Brain microvascular endothelial cell (primary cell): ENCODE results near the gene PLAAT3.
A peak's percentile ranks its signal among the peaks of the same experiment; 100 is the strongest.
"Not testable (repeated sequence)": the region's sequence is repeated elsewhere in the genome, so short reads cannot be mapped to it uniquely, and the experiment has no call there.

Experiments used
- DNase-seq: peaks from one replicate; pipeline ENCODE4 v3.0.0-alpha.2; 2020
- H3K27ac ChIP-seq: fragments of 250-450 bp; sonication (Bioruptor Pico); 2 replicates; pipeline ENCODE4 v1.5.1; 2020; ENCODE audit warnings: mild to moderate bottlenecking, moderate library complexity
- H3K27me3 ChIP-seq: fragments of 250-450 bp; sonication (Bioruptor Pico); replicated peaks from 2 replicates; pipeline ENCODE4 v1.5.1; 2020; ENCODE audit warnings: mild to moderate bottlenecking
- H3K36me3 ChIP-seq: fragments of 250-450 bp; sonication (Bioruptor Pico); replicated peaks from 2 replicates; pipeline ENCODE4 v1.5.1; 2020; ENCODE audit warnings: mild to moderate bottlenecking
- H3K4me3 ChIP-seq: 2 replicates; pipeline ENCODE4 v1.5.1; 2011; ENCODE audit warnings: low read depth, mild to moderate bottlenecking, control low read depth, low read length, moderate library complexity
- CTCF ChIP-seq: IDR thresholded peaks from 2 replicates; pipeline ENCODE4 v1.5.1; 2011; ENCODE audit warnings: low read depth, mild to moderate bottlenecking, moderate library complexity, low read length, control low read depth, inconsistent platforms; ENCODE audit errors: missing control alignments
- in situ Hi-C: cut with HindIII; loops from 2 replicates; pipeline ENCODE4 v1.10.0; 2017; ENCODE audit warnings: low sequenced_read_pairs, low pct_ligation_motif_present

PLAAT3 gene

GRCh38 chr11:63532799-63533475 is 81.3 kb downstream of the PLAAT3 start:
- Histone ChIP-seq H3K27me3 (no peaks in the 10 kb centered on the region), H3K27ac (no peak overlapping the region), H3K4me3 (no peak overlapping the region), H3K36me3 (no peaks in the 10 kb centered on the region)
- in situ Hi-C loops: no loop called here
- TF ChIP-seq CTCF: no peak
- no peak for DNase-seq

- no peaks in the 10 kb centered on the region for H3K27me3 ChIP-seq
- TF ChIP-seq CTCF: no peak
- in situ Hi-C loops: no loop called here
- no peaks in the 10 kb centered on the region for H3K36me3 ChIP-seq
- peak overlapping the region; percentile 45 for H3K27ac ChIP-seq
- no peak overlapping the region for H3K4me3 ChIP-seq
- no peak for DNase-seq
Observed at GRCh38 chr11:63532117-63532516, 82.1 kb downstream of the PLAAT3 start.

DNA sequence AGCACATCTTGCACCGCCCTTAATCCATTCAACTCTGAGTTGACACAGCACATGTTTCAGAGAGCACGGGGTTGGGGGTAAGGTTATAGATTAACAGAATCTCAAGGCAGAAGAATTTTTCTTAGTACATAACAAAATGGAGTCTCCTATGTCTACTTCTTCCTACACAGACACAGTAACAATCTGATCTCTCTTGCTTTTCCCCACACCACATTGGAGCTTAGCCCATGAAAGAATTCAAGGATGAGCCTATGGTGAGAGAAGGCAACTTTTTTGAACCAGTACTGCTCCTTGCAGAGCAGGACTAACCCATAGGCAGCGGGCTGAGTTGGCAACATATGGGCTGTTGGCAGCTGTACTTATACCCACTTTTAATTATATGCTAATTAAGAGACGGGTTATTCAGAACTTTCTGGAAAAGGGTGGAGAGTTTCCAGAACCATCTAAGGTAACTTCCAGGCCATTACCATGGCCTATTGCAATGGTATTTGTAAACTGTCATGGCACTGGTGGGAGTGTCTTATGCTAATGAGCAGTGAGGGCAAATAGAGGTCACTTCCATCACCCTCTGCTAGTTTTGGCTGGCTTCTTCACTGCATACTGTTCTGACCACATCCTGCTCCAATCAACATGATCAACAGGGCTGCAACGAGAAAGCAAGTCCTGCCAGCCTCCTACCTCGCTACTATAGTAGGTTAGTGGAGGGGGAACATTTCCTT is 83.0 kb downstream of the PLAAT3 start:
- H3K36me3 ChIP-seq, in situ Hi-C loops, H3K27me3 ChIP-seq, H3K4me3 ChIP-seq: not testable (repeated sequence)
- peak overlapping the region; percentile 45 for H3K27ac ChIP-seq
- DNase-seq: peak; percentile 95

DNA sequence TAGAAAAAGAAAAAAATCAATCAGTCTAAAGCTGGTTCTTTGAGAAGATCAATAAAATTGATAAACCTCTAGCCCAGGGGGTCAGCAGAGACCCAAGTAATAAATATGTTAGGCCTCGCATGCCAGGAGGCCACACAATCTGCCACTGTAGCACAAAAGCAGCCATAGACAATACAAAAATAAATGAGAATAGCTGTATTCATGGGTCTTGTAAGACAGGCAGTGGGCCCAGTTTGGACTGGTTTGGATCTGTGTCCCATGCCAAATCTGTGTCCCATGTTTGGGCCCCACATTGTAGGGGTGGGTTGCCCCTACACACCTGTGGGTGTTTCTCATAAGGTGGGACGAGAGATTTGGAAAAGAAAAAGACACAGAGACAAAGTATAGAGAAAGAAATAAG is 84.2 kb downstream of the PLAAT3 start:
- no peak for DNase-seq
- Histone ChIP-seq H3K36me3 (no peaks in the 10 kb centered on the region), H3K27ac (no peak overlapping the region), H3K4me3 (no peak overlapping the region), H3K27me3 (no peaks in the 10 kb centered on the region)
- in situ Hi-C loops: no loop called here
- no peak for TF ChIP-seq CTCF

DNA sequence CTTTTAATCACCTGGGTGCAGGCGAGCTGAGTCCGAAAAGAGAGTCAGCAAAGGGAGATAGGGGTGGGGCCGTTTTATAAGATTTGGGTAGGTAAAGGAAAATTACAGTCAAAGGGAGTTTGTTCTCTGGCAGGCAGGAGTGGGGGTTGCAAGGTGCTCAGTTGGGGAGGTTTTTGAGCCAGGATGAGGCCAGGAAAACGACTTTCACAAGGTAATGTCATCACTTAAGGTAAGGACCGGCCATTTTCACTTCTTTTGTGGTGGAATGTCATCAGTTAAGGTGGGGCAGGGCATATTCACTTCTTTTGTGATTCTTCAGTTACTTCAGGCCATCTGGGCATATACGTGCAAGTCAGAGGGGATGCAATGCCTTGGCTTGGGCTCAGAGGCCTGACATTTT is 84.9 kb downstream of the PLAAT3 start:
- H3K27ac ChIP-seq, H3K36me3 ChIP-seq, in situ Hi-C loops, H3K27me3 ChIP-seq, DNase-seq, H3K4me3 ChIP-seq: not testable (repeated sequence)

- H3K4me3 ChIP-seq, H3K36me3 ChIP-seq, H3K27me3 ChIP-seq, DNase-seq, in situ Hi-C loops, H3K27ac ChIP-seq: not testable (repeated sequence)
Observed at GRCh38 chr11:63528729-63529278, 85.4 kb downstream of the PLAAT3 start.

GRCh38 chr11:63528156-63528555 is 86.1 kb downstream of the PLAAT3 start:
- DNase-seq, H3K4me3 ChIP-seq, H3K36me3 ChIP-seq, H3K27me3 ChIP-seq, H3K27ac ChIP-seq, in situ Hi-C loops: not testable (repeated sequence)
